GM12878 (cell line): ENCODE data around the gene CACYBP. TPM values are rescaled to one million over a fixed set of nuclear protein-coding genes. Genes with fewer than 3 reads are reported as not detected.

Source experiments
- ATAC-seq: fragments of 200-7000 bp; cut with Tn5 transposase; 3 replicates; pipeline ENCODE4 v1.9.1; 2020; ENCODE audit warnings: mild to moderate bottlenecking, moderate library complexity
- BruUV-seq: library from RNA; stranded (reverse); fragments of 400-500 nt; replicated peaks from 2 replicates; lab custom pipeline; 2021; lab: Mats Ljungman, UMichigan
- CTCF ChIA-PET: fragments of 300-600 bp; sonication (Branson Sonifier 250); formaldehyde crosslinking; extraction: SDS; loops from one replicate; lab custom pipeline; 2021; ENCODE audit warnings: inconsistent platforms; lab: Yijun Ruan, JAX
- POLR2A ChIA-PET: fragments of 350-600 bp; formaldehyde crosslinking; extraction: SDS; loops from one replicate; lab custom pipeline; 2021; ENCODE audit warnings: inconsistent platforms; lab: Charles Lee
- RAD21 ChIA-PET: fragments of 300-600 bp; sonication (Branson Sonifier 250); formaldehyde crosslinking; loops from one replicate; lab custom pipeline; 2023; ENCODE audit warnings: antibody characterized with exemption; ENCODE audit not compliant: unreplicated experiment; lab: Charles Lee
- SMC1A ChIA-PET: fragments of 300-600 bp; sonication (Branson Sonifier 250); formaldehyde crosslinking; loops from one replicate; lab custom pipeline; 2023; ENCODE audit not compliant: unreplicated experiment, uncharacterized antibody; lab: Charles Lee
- DNase-seq: peaks from one replicate; pipeline ENCODE4 v3.0.0-alpha.2; 2011; ENCODE audit warnings: low read depth, low spot score
- FAIRE-seq: peaks from 3 replicates; lab custom pipeline; 2011; peaks lifted over from hg19 to GRCh38; lab: Jason Lieb, UNC
- H2AFZ ChIP-seq: 2 replicates; pipeline ENCODE4 v1.6.0; 2011; ENCODE audit warnings: low read depth, low read length, control low read depth; ENCODE audit not compliant: control insufficient read depth
- H3K27ac ChIP-seq: 2 replicates; pipeline ENCODE4 v1.5.1; 2011; ENCODE audit warnings: control low read depth; ENCODE audit not compliant: control insufficient read depth, insufficient read depth
- H3K27me3 ChIP-seq, 2 experiments: replicated peaks in 1 of 2; 2 replicates each; pipeline versions ENCODE4 v1.6.0 to v1.6.1; 2011; ENCODE audit warnings: low read length in 1 of 2; ENCODE audit not compliant: control insufficient read depth in 2 of 2, insufficient read depth in 2 of 2
- H3K36me3 ChIP-seq, 2 experiments: 2 replicates each; pipeline ENCODE4 v1.5.1; 2011; ENCODE audit warnings: low read length in 1 of 2; ENCODE audit not compliant: control insufficient read depth in 2 of 2, insufficient read depth in 2 of 2
- H3K4me1 ChIP-seq: 2 replicates; pipeline ENCODE4 v1.6.1; 2011; ENCODE audit warnings: mild to moderate bottlenecking, low read length, moderate library complexity, mixed read lengths; ENCODE audit not compliant: control insufficient read depth, insufficient read depth
- H3K4me2 ChIP-seq: 2 replicates; pipeline ENCODE4 v1.6.0; 2011; ENCODE audit warnings: control low read depth; ENCODE audit not compliant: control insufficient read depth, insufficient read depth
- H3K4me3 ChIP-seq: fragments of 200-600 bp; sonication (generic); 2 replicates; pipeline ENCODE4 v1.5.1; 2016
- H3K79me2 ChIP-seq: 2 replicates; pipeline ENCODE4 v1.6.0; 2011; ENCODE audit warnings: low read length; ENCODE audit not compliant: control insufficient read depth, insufficient read depth
- H3K9ac ChIP-seq: 2 replicates; pipeline ENCODE4 v1.8.0; 2011; ENCODE audit warnings: low read length, control low read depth, mixed read lengths; ENCODE audit not compliant: control insufficient read depth, insufficient read depth
- H3K9me3 ChIP-seq: replicated peaks from 3 replicates; pipeline ENCODE4 v1.5.1; 2011; ENCODE audit warnings: mild to moderate bottlenecking, low read length; ENCODE audit not compliant: control insufficient read depth, insufficient read depth
- H4K20me1 ChIP-seq: 2 replicates; pipeline ENCODE4 v1.6.0; 2011; ENCODE audit not compliant: control insufficient read depth, insufficient read depth
- ASH2L ChIP-seq: fragments of 300-600, 200-600 bp; sonication (generic); IDR thresholded peaks from 2 replicates; pipeline ENCODE4 v1.6.1; 2017; ENCODE audit warnings: low read depth, mild to moderate bottlenecking, borderline replicate concordance
- CBX5 ChIP-seq: sonication (generic); IDR thresholded peaks from 2 replicates; pipeline ENCODE4 v1.6.1; 2016; ENCODE audit warnings: low read depth, moderate library complexity, mild to moderate bottlenecking, inconsistent platforms
- CHD4 ChIP-seq: fragments of 200-600 bp; sonication (generic); IDR thresholded peaks from 2 replicates; pipeline ENCODE4 v1.6.1; 2016; ENCODE audit warnings: mild to moderate bottlenecking
- KDM1A ChIP-seq: fragments of 200-600 bp; sonication (generic); IDR thresholded peaks from 2 replicates; pipeline ENCODE4 v1.6.1; 2016; ENCODE audit warnings: borderline replicate concordance
- MAX ChIP-seq: IDR thresholded peaks from 2 replicates; pipeline ENCODE4 v1.6.1; 2012; ENCODE audit warnings: low read depth, low read length, improper control_type of control experiment
- MEF2A ChIP-seq: IDR thresholded peaks from 2 replicates; pipeline ENCODE4 v1.6.1; 2011; ENCODE audit warnings: low read depth, mild to moderate bottlenecking, low read length, moderate library complexity; ENCODE audit not compliant: insufficient read depth
- MTA2 ChIP-seq: fragments of 450-650 bp; IDR thresholded peaks from 2 replicates; pipeline ENCODE4 v1.6.1; 2016; ENCODE audit warnings: low read depth, mild to moderate bottlenecking, moderate library complexity
- PAX5 ChIP-seq: IDR thresholded peaks from 2 replicates; pipeline ENCODE4 v1.6.1; 2011; ENCODE audit warnings: low read depth, low read length, borderline replicate concordance
- POU2F2 ChIP-seq: IDR thresholded peaks from 3 replicates; pipeline ENCODE4 v1.6.1; 2011; ENCODE audit warnings: low read depth, mild to moderate bottlenecking, low read length, borderline replicate concordance
- RFX5 ChIP-seq: IDR thresholded peaks from 2 replicates; pipeline ENCODE4 v1.6.1; 2011; ENCODE audit warnings: low read depth, low read length, improper control_type of control experiment
- SMAD1 ChIP-seq: fragments of 450-650 bp; IDR thresholded peaks from 2 replicates; pipeline ENCODE4 v1.6.1; 2018; ENCODE audit warnings: mild to moderate bottlenecking, low read depth; ENCODE audit not compliant: partially characterized antibody
- STAT1 ChIP-seq: fragments of 450-650 bp; conservative IDR thresholded peaks from 2 replicates; pipeline ENCODE4 v1.6.1; 2014; ENCODE audit warnings: antibody characterized with exemption, mild to moderate bottlenecking
- SUZ12 ChIP-seq: fragments of 200-600 bp; sonication (generic); IDR thresholded peaks from one replicate; pipeline ENCODE4 v1.6.1; 2018; ENCODE audit warnings: antibody characterized with exemption, mild to moderate bottlenecking; ENCODE audit not compliant: unreplicated experiment
- ZBED1 ChIP-seq: IDR thresholded peaks from 2 replicates; pipeline ENCODE4 v1.6.1; 2016; ENCODE audit warnings: borderline replicate concordance
- WGBS: methylation state at CpG from one replicate; pipeline ENCODE4 v1.1.6; 2016; ENCODE audit warnings: low lambda C conversion rate; ENCODE audit not compliant: insufficient replicate concordance, insufficient coverage; ENCODE audit errors: missing lambda C conversion rate; 5-methylcytosine and 5-hydroxymethylcytosine counted together
- in situ Hi-C: fragments of 300-500 bp; cut with MboI; formaldehyde crosslinking; loops from 9 replicates; pipeline ENCODE4 v1.14.3; 2018; ENCODE audit warnings: mixed read lengths
- intact Hi-C: fragments of 100-400 bp; cut with micrococcal nuclease; formaldehyde crosslinking; loops from one replicate; pipeline ENCODE4 v1.14.2; 2022; ENCODE audit not compliant: unreplicated experiment
- polyA plus RNA-seq, 11 experiments: library from polyadenylated mRNA; depleted of rRNA in 4 of 11; unstranded in 6 of 11; stranded (reverse) in 5 of 11; fragments of >200 nt; fragmentation: Nextera tagmentation in 4 of 11; fragmentation: Illumina TruSeq in 1 of 11; extraction: Ambion mirVana in 4 of 11; extraction: Trizol in 1 of 11; gene quantifications; 1 replicate in 1 of 11; 2 replicates in 10 of 11; pipeline versions ENCODE4 v1.2.1 to v1.2.3, GENCODE V29; 2011 to 2016; ENCODE audit warnings: inconsistent platforms in 2 of 11, missing spikeins in 2 of 11, low read depth in 1 of 11
- total RNA-seq, 4 experiments: library from RNA; depleted of rRNA in 3 of 4; stranded (reverse); fragments of >200 nt in 3 of 4; fragmentation: Illumina TruSeq in 1 of 4; extraction: Trizol in 1 of 4; gene quantifications; 2 replicates each; pipeline versions ENCODE4 v1.2.1 to v1.2.3, GENCODE V29; 2013 to 2021
- TF ChIP-seq, protein P1 (sequence below): IDR thresholded peaks from 2 replicates; pipeline ENCODE4 v1.6.1; 2012; ENCODE audit warnings: low read depth, low read length, improper control_type of control experiment

Gene CACYBP
- total and polyA plus RNA-seq, 10 of the 15 experiments (the other 5 are each of a cell fraction or from before 2014, with no cell fraction given) = 77.7 to 488 (median 218) TPM

DNA sequence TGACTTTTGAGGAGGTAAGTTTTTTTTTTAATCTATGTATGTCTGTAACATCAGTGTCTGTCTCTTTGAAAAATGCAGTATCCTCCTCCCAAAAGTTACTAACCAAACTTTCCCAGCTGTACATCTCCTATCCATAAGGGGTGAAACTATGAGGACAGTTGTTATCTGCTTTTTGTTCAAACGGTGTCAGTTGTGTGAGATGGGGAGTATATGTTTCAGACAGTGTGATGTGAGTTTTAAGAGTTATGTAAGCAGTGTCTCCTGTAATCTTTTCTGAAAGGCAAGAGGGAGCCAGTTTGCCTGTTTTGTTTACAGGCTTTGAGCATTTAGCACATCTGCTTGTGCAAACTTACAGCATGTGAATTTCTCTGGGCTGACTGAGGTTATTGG is 34.8 kb upstream of the CACYBP start:
- no peaks in the 10 kb centered on the region for H3K9me3 ChIP-seq
- FAIRE-seq (no peak), DNase-seq (no peak), ATAC-seq (peak; percentile 4)
- SMC1A ChIA-PET = interaction anchor here (0.9 to 7.4 kb wide), 19 partner anchors 12 to 165 kb away, joined by 3 to 81 read pairs (median 5); partner anchors contain the start of gene CACYBP
- H3K9ac ChIP-seq = no peak overlapping the region
- RAD21 ChIA-PET = interaction anchor here (0.8 to 4.1 kb wide), 14 partner anchors 8 to 224 kb away, joined by 3 to 59 read pairs (median 6); partner anchors contain the start of genes CACYBP and MRPS14
- H3K27ac ChIP-seq = no peak overlapping the region
- H3K79me2 ChIP-seq = no peaks in the 10 kb centered on the region
- no peaks in the 10 kb centered on the region for H3K27me3 ChIP-seq
- intact Hi-C loops (loop anchor here (5.0 kb wide), 1 partner anchor 178 kb away; no protein-coding TSS in a partner anchor), in situ Hi-C loops (no loop called here)
- CTCF ChIA-PET = interaction anchor here (0.8 to 1.5 kb wide), 6 partner anchors 11 to 89 kb away, joined by 3 to 6 read pairs (median 4); no protein-coding TSS in a partner anchor
- H3K4me1 ChIP-seq = peaks cover 28% of the 10 kb centered on the region
- H3K4me3 ChIP-seq = no peak overlapping the region
- TSS peak; percentile 43 for BruUV-seq
- no peak overlapping the region for H2AFZ ChIP-seq
- no peak for TF ChIP-seq KDM1A
- TF ChIP-seq PAX5 = no peak
- no peak for TF ChIP-seq MEF2A
- TF ChIP-seq MAX = no peak
- no peak for TF ChIP-seq SMAD1
- no peak for TF ChIP-seq ZBED1
- TF ChIP-seq STAT1 = no peak
- TF ChIP-seq RFX5 = no peak
- no peak for TF ChIP-seq CHD4
- TF ChIP-seq MTA2 = no peak
- no peak for TF ChIP-seq SUZ12
- TF ChIP-seq, protein P1, sequence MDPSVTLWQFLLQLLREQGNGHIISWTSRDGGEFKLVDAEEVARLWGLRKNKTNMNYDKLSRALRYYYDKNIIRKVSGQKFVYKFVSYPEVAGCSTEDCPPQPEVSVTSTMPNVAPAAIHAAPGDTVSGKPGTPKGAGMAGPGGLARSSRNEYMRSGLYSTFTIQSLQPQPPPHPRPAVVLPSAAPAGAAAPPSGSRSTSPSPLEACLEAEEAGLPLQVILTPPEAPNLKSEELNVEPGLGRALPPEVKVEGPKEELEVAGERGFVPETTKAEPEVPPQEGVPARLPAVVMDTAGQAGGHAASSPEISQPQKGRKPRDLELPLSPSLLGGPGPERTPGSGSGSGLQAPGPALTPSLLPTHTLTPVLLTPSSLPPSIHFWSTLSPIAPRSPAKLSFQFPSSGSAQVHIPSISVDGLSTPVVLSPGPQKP = no peak
- no peak for TF ChIP-seq ASH2L
- TF ChIP-seq POU2F2 = no peak
- TF ChIP-seq CBX5 = no peak
- POLR2A ChIA-PET = interaction anchor here (0.9 to 7.2 kb wide), 9 partner anchors 9 to 1243 kb away, joined by 3 to 74 read pairs (median 5); partner anchors contain the start of gene CACYBP
- H3K4me2 ChIP-seq = no peak overlapping the region
- WGBS = 0% methylated on average over 1 of the region's 1 CpG
- 0 out of 4 replicates have a peak, but pooled peaks cover 0 to 2% of the 10 kb centered on the region in 2 experiments for H3K36me3 ChIP-seq
- no peaks in the 10 kb centered on the region for H4K20me1 ChIP-seq
